Activated CD4-positive, alpha-beta T cell treated with anti-CD3 and anti-CD28 coated beads for 24 hours (primary cell): ENCODE measurements around the gene NRG3.
"Not testable (repeated sequence)": the region's sequence is repeated elsewhere in the genome, so short reads cannot be mapped to it uniquely, and the experiment has no call there.

Experiments used
- DNase-seq, 2 donors: peaks; one replicate each; pipeline ENCODE4 v3.0.0-alpha.2; 2020; ENCODE audit warnings: low read depth in 2 of 2

NRG3 gene

GRCh38 chr10:82282782-82283456, 407.9 kb downstream of the NRG3 start:
- DNase-seq = no peak

GRCh38 chr10:82284180-82284579, 409.2 kb downstream of the NRG3 start:
- no peak for DNase-seq

GRCh38 chr10:82288461-82288881, 413.5 kb downstream of the NRG3 start:
- DNase-seq = no peak

GRCh38 chr10:82289945-82290344, 415.0 kb downstream of the NRG3 start:
- no peak for DNase-seq

- DNase-seq = no peak
Observed at GRCh38 chr10:82294874-82295378, 419.9 kb downstream of the NRG3 start.

- no peak for DNase-seq
Observed at GRCh38 chr10:82308641-82309040, 433.6 kb downstream of the NRG3 start.

GRCh38 chr10:82310839-82311238, 435.8 kb downstream of the NRG3 start:
- DNase-seq = no peak

- DNase-seq = no peak
Observed at GRCh38 chr10:82313401-82313800, 438.4 kb downstream of the NRG3 start.

GRCh38 chr10:82318534-82318933, 443.5 kb downstream of the NRG3 start:
- no peak for DNase-seq

- DNase-seq = no peak
Observed at GRCh38 chr10:82319074-82319473, 444.1 kb downstream of the NRG3 start.

- DNase-seq = no peak
Observed at GRCh38 chr10:82319562-82319961, 444.6 kb downstream of the NRG3 start.

- no peak for DNase-seq
Observed at GRCh38 chr10:82321724-82322123, 446.7 kb downstream of the NRG3 start.

GRCh38 chr10:82331716-82332115, 456.7 kb downstream of the NRG3 start:
- DNase-seq = no peak

- DNase-seq = no peak
Observed at GRCh38 chr10:82335831-82336230, 460.8 kb downstream of the NRG3 start.

- DNase-seq = no peak
Observed at GRCh38 chr10:82340166-82340565, 465.2 kb downstream of the NRG3 start.

- not testable (repeated sequence) for DNase-seq
Observed at GRCh38 chr10:82349590-82349989, 474.6 kb downstream of the NRG3 start.

GRCh38 chr10:82353381-82353780, 478.4 kb downstream of the NRG3 start:
- no peak for DNase-seq

- DNase-seq = no peak
Observed at GRCh38 chr10:82358486-82359099, 483.6 kb downstream of the NRG3 start.

- DNase-seq = no peak
Observed at GRCh38 chr10:82361256-82361655, 486.3 kb downstream of the NRG3 start.

- DNase-seq = no peak
Observed at GRCh38 chr10:82377608-82378007, 502.6 kb downstream of the NRG3 start.

GRCh38 chr10:82378146-82378545, 503.2 kb downstream of the NRG3 start:
- no peak for DNase-seq

- no peak for DNase-seq
Observed at GRCh38 chr10:82383350-82383749, 508.4 kb downstream of the NRG3 start.

GRCh38 chr10:82390866-82391658, 516.1 kb downstream of the NRG3 start:
- no peak for DNase-seq
